Lower leg skin (tissue), 4 donors: ENCODE results near the gene NFKB2. TPM values are rescaled to one million over a fixed set of nuclear protein-coding genes. Genes with fewer than 3 reads are reported as not detected.

Experiments
- DNase-seq, 2 donors: peaks; one replicate each; pipeline ENCODE4 v3.0.0-alpha.2; 2019; ENCODE audit warnings: low spot score in 2 of 2
- H3K4me3 ChIP-seq: fragments of 200-600 bp; sonication (generic); 2 replicates; pipeline ENCODE4 v1.5.1; 2017; ENCODE audit warnings: mild to moderate bottlenecking, low read depth; ENCODE audit not compliant: poor library complexity, severe bottlenecking
- POLR2A ChIP-seq, 2 donors: fragments of 450-650 bp; IDR thresholded peaks; one replicate each; pipeline ENCODE4 v1.6.1; 2016 to 2017; ENCODE audit warnings: antibody characterized with exemption in 2 of 2, mild to moderate bottlenecking in 1 of 2, moderate library complexity in 1 of 2
- WGBS, 2 donors: methylation state at CpG; one replicate each; pipeline ENCODE4 v1.1.5; 2018; 5-methylcytosine and 5-hydroxymethylcytosine counted together
- intact Hi-C: fragments of 100-400 bp; cut with DNase I; formaldehyde crosslinking; loops from one replicate; pipeline ENCODE4 v1.15.0; 2023; ENCODE audit warnings: low total_unique reads
- total RNA-seq, 4 donors: library from RNA; depleted of rRNA; stranded (reverse); fragments of >200 nt; gene quantifications; one replicate each; pipeline ENCODE4 v1.1.0, GENCODE V29; 2016
- TF ChIP-seq, protein P1 (sequence below), 3 donors: fragments of 450-650 bp; IDR thresholded peaks; one replicate each; pipeline ENCODE4 v1.5.1; 2016; ENCODE audit warnings: antibody characterized with exemption in 3 of 3, mild to moderate bottlenecking in 3 of 3, moderate library complexity in 2 of 3

Gene NFKB2
- total RNA-seq, 4 donors from 2014 or later: 19.4 to 36.1 (median 20.1) TPM

DNA sequence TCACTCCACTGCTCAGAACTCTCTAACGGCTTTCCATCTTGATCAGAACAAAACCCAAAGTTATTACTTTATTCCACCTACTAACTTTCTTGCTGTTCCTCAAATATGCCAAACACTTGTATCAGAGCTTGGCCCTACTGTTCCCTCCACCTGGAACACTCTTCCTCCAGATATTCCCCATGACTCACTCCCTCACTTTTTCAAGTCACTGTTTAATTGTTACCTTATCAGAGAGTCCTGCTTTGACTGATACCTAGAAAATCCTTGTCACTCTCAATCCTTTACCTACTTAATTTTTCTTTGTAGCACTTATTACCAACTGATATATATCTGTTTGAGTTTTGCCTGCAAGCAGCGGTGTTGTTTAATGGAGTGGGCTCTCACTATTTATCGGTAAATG, 5.6 kb upstream of the NFKB2 start:
- H3K4me3 ChIP-seq: no peak overlapping the region
- 85 to 93% methylated on average over 3 of the region's 3 CpGs for WGBS, 2 donors
- TF ChIP-seq, protein P1, sequence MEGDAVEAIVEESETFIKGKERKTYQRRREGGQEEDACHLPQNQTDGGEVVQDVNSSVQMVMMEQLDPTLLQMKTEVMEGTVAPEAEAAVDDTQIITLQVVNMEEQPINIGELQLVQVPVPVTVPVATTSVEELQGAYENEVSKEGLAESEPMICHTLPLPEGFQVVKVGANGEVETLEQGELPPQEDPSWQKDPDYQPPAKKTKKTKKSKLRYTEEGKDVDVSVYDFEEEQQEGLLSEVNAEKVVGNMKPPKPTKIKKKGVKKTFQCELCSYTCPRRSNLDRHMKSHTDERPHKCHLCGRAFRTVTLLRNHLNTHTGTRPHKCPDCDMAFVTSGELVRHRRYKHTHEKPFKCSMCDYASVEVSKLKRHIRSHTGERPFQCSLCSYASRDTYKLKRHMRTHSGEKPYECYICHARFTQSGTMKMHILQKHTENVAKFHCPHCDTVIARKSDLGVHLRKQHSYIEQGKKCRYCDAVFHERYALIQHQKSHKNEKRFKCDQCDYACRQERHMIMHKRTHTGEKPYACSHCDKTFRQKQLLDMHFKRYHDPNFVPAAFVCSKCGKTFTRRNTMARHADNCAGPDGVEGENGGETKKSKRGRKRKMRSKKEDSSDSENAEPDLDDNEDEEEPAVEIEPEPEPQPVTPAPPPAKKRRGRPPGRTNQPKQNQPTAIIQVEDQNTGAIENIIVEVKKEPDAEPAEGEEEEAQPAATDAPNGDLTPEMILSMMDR (IDR thresholded peaks at IDR 0.05): no peak
- no peak for TF ChIP-seq POLR2A (IDR thresholded peaks at IDR 0.05)
- no peak for DNase-seq
- intact Hi-C loops: loop anchor here (10.0 kb wide), 1 partner anchor 195 kb away; no protein-coding TSS in a partner anchor

DNA sequence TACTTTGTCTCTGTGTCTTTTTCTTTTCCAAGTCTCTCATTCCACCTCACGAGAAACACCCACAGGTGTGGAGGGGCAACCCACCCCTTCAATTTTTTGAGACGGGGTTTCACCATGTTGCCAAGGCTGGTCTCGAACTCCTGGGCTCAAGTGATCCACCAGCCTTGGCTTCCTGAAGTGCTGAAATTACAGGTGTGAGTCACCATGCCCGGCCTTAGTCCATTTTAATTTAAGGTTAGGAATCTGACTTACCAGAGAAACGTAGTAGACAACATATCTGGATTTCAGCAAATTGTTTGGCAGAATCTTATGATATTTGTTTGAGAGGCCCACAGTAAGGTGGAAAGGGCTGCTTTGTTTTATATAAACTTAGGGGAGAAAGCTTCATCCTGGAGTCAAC, 3.2 kb upstream of the NFKB2 start:
- no peak for DNase-seq
- H3K4me3 ChIP-seq: no peak overlapping the region
- TF ChIP-seq, protein P1 (IDR thresholded peaks at IDR 0.05): no peak
- no peak for TF ChIP-seq POLR2A (IDR thresholded peaks at IDR 0.05)
- WGBS, 2 donors: 80 to 85% methylated on average over 5 of the region's 5 CpGs
- intact Hi-C loops: loop anchor here (10.0 kb wide), 1 partner anchor 192 kb away; no protein-coding TSS in a partner anchor

GRCh38 chr10:102393411-102394078, 2.0 kb upstream of the NFKB2 start:
- TF ChIP-seq, protein P1 (IDR thresholded peaks at IDR 0.05): no peak
- TF ChIP-seq POLR2A (IDR thresholded peaks at IDR 0.05): no peak
- DNase-seq: no peak
- intact Hi-C loops: loop anchor here (10.0 kb wide), 1 partner anchor 191 kb away; no protein-coding TSS in a partner anchor
- H3K4me3 ChIP-seq: peak overlapping the region; percentile 63
- WGBS, 2 donors: 29 to 32% methylated on average over 28 to 30 of the region's 30 CpGs

GRCh38 chr10:102394079-102394800, 1.3 kb upstream of the NFKB2 start:
- TF ChIP-seq POLR2A (IDR thresholded peaks at IDR 0.05): no peak
- TF ChIP-seq, protein P1 (IDR thresholded peaks at IDR 0.05): peak in 1 of 3 donors; percentile 93
- intact Hi-C loops: loop anchor here (10.0 kb wide), 1 partner anchor 191 kb away; no protein-coding TSS in a partner anchor
- WGBS, 2 donors: 0 to 1% methylated on average over 43 to 62 of the region's 71 CpGs
- peak; percentile 91 to 99 for DNase-seq
- peak overlapping the region; percentile 63 for H3K4me3 ChIP-seq

GRCh38 chr10:102394801-102395399, 605 bp upstream of the NFKB2 start:
- H3K4me3 ChIP-seq: peak overlapping the region; percentile 63
- no peak for TF ChIP-seq POLR2A (IDR thresholded peaks at IDR 0.05)
- TF ChIP-seq, protein P1 (IDR thresholded peaks at IDR 0.05): no peak
- intact Hi-C loops: loop anchor here (10.0 kb wide), 1 partner anchor 190 kb away; no protein-coding TSS in a partner anchor
- 0% methylated on average over 30 to 33 of the region's 35 CpGs for WGBS, 2 donors
- no peak for DNase-seq
